HG03354 (cell line): ENCODE measurements around the gene SKP2.
"Not testable (repeated sequence)": the region's sequence is repeated elsewhere in the genome, so short reads cannot be mapped to it uniquely, and the experiment has no call there.

Experiments used
- ATAC-seq: cut with Tn5 transposase; IDR thresholded peaks from one replicate; pipeline ENCODE4 v1.9.1; 2021; ENCODE audit warnings: mild to moderate bottlenecking; ENCODE audit not compliant: unreplicated experiment, poor library complexity, severe bottlenecking

Gene SKP2

DNA sequence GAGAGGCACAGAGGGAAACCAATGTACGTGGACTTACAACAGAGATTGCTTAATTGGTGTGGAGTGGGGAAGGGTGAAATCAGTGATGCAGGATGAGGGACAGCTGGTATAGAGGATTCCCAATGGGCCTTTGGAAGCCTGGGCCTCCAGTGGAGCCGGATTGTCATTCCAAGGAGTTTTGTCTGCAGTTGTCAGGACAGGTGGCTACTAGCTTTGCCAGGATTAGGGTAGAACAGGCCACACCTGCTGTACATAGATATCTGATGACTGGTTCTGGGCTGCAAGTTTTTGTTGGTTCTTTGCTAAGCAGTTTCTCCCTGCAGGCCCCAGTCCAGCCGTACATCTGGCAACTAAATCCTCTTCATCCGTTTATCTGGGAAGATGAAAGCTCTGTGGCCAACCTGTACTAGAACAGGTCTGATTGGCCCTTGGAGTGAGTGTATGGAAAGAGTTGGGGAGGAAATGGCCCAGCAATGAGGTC is 4.2 kb downstream of the SKP2 start:
- ATAC-seq, result no peak

DNA sequence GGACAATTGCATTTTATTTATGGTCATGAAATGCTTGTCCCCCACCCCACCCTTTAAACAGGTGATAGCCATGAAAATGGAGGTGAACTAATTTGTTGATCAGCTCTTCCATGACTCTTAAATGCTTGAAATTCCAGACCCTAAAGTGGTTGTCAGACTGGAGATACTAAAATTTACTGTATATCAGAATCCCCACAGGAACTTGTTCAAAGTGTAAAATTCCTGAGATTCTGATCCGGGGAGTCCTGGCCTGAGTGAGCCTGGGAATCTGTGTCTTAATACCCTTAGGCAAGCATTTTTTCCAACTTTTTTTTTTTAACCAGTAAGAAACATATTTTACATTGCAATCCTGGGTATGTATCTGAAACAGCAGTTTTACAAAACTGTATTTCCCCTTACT is 4.7 kb downstream of the SKP2 start:
- no peak for ATAC-seq

DNA sequence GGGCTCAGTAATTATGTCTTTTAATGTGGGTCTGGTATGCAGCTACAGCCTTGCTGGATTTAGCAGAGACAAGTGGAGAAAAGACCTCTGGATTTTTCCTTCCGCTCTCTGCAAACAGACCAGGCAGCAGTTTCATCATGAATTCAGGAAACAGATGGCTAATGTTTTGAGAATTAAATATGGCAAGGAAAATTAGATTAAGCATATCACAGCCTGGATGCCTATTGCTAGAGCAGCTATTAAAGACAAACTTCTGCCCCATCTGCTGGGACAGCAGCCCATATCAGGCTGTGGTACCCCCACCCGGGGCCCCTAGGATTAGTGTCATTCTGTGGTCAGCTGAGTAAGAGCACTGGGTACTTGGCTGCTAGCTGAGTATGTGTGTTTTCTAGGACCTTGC is 6.2 kb downstream of the SKP2 start:
- no peak for ATAC-seq

DNA sequence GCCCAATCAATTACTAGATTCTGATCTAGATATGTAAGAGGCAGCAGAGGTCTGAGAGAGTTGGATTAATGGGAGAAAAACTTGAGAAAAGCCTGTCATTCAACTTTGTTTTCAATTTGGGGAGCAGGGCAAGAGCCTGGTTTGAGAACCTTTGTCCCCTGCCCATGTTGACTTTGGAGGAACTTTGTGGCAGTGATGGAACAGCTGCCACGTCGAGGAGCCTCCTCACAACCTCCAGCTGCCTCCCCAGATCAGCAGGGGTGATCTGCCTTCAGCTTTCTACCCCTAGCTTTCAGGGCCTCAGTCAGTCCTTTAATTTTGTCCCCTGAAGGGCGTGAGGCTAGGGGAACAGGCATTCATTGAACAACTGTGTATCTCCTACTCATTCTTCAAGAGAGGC is 8.7 kb downstream of the SKP2 start:
- no peak for ATAC-seq

DNA sequence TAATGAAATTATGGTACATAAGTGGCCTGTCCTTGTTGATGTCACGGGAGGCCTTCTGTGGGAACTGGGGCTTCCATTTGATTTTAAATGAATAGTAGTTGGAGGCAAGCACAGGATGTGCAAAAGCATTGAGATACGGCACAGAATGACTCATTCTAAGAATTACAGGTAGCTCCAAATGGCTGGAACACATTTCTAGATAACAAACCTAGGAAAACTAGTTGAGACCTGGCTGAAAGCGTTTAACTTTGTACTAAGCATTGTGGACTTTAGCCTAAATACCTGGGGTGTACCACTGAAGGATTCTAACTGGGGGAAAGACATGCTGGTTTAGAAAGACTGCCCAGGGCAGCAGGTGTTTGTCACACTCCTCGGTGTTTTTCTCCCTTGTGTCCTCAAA is 9.4 kb downstream of the SKP2 start:
- no peak for ATAC-seq

DNA sequence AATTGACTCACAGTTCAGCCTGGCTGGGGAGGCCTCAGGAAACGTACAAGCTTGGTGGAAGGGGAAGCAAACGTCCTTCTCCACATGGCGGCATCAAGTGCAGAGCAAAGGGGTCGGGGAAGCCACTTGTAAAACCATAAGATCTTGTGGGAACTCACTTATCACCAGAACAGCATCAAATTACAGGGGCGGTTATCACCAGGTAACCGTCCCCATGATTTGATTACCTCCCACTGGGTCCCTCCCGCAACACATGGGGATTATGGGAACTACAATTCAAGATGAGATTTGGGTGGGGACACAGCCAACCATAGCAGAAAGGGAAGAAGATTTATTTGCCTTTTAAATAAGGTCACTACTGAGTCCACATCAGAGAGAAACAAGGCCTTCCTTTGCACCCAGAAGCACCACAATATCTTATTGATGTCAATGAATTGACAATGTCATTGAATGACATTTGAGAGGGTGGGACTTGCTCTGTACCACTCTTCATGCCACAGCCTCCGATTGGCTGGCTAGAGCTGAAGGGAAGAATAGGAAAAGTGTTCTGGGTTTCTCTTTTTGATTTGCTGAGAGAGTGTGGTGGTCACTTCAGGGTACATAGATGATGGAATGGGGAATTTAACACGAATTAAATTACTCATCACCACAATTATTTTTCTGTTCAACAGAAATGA is 11.0 kb downstream of the SKP2 start:
- ATAC-seq, result no peak

DNA sequence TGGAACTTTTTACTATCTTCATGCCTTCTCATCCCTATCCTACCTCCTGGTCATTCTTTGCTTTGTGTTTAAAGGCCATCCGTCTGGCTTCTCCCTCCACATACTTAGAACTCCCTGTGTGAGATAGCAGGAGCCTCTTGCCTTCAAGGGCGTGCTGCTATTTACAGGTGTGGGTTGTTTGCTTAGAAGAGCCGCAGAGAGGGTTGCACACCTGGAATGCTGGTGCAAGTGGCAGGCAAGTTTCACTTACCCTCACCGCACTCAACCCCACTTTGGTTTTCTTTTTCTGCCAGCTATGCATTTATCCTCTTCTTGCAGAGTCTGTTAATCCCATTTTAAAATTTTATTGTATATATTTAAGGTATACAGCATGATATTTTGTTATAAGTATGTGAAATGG is 12.6 kb downstream of the SKP2 start:
- ATAC-seq, result no peak

DNA sequence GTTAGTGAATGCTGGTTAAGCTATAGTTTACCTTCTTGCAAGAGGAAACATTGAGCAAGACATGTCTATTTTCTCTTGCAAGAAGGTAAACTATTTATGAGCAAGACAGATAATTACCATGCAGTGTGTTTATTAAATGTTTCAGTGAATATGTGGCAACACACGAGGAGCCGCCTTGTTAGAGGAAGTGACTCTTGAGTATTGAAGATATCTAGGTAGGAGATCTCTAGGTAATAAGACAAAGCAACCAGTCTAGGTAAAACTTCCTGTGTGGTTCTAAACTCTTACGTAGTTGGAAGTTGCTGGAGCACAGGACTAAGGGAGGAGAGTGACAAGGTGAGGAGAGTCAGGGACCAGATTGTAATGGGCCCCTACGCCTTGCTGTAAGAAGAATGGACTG is 16.8 kb downstream of the SKP2 start:
- no peak for ATAC-seq

DNA sequence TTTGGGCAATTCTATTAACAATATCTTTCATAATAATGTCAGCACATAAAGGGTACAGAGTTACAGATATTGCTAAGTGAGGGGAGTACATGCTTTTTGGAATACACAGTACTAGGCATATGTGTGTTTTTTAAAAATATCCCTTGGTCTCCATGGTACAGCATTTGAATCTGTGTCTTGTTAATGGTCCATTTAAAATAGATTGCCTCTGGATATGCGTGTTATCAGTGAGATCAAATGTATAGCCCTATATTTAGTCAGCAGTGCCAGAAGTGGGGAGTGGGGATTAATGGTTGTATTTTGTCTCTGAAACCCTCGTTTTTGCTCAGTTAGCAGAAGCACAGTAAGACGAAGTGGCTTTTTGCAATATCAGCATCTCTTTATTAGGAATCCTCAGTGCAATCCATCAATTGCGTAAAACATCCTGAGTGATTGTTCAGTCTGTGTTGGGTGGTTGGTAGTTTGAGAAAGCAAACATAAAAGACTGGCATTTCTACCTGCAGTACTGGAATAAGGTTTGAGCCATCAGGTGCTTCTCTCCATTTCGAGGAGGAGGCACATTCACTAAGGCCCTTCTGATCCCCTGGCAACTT is 19.0 kb downstream of the SKP2 start:
- ATAC-seq, result no peak

DNA sequence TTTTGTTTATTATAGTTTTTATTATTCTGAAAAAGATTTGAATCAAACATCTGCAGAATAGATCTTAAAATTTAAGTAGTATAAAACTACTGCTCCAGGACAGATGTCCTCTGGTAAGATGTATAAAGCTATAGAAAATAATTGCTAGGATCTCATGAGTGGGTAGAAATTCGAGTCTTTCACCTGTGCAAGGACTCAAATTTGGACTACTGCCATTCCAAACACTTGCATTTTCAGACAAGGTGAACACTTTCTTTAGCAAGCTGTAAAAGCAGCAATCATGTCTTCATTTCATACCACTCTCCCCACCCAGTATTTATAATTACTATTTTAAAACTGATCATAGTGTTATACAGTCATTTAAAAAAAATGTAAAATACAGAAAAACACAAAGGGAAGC is 20.7 kb downstream of the SKP2 start:
- ATAC-seq, result no peak

DNA sequence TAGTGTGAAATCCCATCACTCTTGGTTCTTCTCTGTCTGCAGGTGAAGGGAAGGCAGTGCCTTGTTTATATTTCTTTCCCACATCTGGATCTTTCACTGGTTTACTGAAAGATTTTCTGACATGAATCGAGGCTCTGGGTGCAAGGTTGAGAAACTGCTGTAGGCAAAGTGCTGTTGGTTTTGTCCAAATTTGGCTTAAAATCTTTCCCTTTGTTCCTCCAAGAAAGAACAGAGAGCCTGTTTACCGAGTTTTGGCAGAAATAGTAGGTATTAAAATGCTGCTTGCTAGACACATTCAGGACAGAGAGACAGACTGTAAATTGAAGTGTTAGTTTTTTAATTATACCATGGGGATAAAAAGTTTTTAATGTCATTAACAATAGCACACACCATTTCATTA is 21.5 kb downstream of the SKP2 start:
- no peak for ATAC-seq

DNA sequence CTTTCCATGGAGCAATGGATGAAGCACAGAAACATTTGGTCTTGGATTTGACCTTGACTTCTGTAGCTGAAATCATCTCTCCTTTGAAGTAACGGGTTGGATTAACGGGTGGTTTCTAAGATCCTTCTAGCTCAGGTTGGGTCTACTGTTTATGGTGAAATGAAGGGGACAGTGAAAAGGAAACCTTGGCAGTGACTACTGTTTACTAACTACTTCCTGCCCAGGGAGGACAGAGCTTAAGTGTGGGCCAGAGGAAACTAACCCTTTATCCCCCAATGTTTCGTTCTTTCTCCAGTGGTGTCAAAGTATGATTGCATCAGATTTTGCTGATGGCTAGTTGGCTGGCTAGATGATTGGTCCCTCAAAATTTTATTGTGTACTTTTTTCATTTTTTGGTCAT is 22.2 kb downstream of the SKP2 start:
- ATAC-seq, result no peak

DNA sequence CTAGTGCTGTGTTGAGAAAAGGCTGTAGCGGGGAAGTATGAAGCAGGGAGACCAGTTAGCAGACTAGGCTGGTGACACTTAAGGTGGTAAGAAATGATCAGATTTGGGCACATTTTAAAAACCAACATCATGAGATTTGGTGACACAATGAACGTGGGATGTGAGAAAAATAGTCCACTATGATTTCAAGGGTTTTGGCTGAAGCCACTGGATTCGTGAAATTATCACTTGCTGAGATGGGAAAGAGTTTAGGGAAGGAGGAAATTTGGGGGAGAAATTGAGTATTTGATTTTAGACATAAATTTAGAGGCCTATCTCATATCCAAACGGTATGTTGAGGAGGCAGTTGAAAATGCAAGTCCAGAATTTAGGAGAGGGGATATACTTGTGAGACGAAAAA is 23.1 kb downstream of the SKP2 start:
- ATAC-seq, result no peak

DNA sequence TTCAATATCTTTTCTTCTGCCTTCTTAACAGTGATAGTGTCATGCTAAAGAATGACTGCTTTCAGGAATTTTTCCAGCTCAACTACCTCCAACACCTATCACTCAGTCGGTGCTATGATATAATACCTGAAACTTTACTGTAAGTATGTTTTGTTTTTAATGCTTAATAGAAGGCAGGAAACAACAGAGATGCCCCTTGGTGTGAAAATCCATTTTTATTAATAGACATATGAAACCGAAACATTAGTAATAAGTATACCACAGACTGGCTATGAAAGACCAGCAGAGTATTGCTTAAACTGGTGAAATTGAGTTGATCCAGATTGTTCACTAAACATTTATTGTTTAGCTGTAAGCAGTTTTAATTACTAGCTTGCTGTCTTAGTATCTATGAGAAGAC is 25.2 kb downstream of the SKP2 start:
- ATAC-seq, result peak; percentile 99

DNA sequence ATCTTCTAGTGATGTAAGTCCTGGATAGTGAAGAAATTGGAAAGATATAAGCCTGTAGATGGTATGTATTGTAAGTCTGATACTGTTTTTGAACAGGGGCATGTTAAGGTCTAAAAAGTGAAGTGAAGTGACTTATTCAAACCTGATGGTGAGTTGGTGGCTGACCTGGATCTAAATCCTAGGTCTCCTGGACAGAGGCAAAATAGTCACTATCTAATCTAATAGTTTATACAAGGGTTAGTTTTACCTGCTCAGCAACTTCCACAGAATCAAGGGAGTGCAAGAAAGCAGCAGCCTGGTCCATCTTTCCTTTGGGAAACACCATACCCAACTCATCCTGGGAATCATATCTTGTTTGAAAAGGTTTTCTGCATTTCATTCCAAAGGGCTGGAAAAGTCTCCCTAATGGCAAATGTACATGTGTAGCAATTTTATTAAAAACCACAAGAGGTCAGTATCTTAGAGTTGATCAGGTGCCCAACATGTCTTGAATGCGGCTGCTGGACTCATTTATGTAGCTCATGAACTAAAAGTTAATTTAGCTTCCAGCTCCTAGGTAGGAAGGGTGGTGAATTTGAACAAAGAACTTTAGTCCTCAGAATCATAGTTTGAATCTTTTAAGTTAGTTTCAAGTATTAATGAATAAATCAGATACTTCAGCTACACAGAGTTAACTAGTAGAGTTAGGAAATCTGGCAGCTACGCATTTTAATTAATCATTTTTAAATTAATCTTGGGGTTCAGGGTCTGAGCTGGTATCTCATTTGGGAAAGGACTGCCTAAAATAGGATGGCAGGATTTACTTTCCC is 26.0 kb downstream of the SKP2 start:
- ATAC-seq, result no peak

DNA sequence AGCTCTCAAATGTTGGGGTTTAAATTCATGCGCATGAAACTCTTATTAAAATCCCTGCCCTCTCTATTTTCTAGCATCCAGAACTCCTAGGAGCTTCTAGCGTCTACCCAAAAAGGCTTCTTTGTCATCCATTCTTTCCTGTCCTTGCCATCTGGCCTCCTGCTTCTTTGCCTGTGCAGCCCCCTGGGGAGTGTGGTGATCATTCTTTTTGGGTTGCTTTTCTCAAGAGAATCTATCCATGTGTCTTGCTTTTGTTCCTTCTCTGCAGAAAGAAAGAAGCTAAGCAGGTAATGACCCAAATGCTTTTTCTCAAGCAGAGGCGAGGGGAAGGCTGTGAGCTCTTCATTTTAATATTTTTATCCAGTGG is 26.6 kb downstream of the SKP2 start:
- no peak for ATAC-seq

DNA sequence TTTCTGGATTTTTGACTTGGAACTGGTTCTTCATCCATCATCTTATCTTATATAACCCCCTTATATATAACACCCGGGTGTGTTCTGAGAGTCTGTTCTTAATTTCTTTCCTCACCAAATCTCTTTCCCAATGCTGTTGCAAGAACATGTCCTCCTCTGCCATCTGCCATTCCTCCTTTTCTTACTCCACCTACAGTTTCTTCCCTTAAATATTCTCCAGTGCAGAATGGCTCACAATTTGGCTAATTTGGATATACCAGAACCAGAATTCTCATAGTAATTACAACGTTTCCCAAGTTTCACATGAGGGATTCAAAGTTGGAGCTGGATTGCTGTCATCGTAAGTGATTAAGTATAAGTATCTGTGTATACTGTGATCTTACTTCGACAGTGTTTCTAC is 28.0 kb downstream of the SKP2 start:
- ATAC-seq, result no peak

DNA sequence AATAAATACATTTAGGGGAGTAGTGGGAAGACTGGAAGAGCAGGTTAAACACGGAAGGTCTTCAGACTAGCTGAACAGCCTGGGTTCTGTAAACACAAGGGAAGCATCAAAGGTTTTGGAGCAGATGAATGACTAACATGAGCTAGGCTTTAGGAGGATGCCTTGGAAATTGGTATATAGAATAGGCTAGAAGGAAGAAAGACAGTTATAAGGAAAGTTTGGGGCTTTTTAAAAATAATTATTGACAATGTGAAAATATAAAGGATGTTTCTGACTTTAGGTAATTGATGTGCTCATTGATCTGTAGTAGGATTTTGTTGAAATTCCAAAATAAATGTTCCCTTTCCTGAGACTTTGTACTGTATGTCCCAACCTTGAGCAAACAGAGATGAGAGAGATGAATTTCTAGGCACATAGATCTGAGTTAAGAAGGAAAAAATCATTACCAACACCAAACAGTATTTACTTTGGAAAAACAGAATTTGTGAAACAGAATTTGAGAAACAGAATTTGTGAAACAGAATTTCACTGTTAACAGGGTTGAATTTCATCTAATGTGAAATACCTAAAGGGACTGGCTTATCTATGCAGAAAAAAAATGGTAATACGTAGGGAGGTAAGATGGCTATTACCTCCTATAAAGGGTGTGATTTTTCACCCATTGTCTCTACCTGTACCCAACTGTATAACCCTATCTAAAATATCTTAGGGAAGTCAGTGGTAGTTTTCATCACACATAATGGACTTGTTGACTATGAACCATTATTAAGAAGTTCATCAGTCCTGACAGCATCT is 28.8 kb downstream of the SKP2 start:
- ATAC-seq, result no peak

DNA sequence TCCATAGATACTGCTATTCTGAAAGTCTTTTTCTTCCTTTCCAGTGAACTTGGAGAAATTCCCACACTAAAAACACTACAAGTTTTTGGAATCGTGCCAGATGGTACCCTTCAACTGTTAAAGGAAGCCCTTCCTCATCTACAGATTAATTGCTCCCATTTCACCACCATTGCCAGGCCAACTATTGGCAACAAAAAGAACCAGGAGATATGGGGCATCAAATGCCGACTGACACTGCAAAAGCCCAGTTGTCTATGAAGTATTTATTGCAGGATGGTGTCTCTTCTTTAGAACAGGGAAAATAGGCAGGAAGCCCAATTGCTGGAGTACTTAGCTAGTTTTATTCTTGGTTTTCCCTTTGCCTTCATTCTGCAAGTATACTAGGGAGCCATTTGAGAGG is 29.9 kb downstream of the SKP2 start:
- no peak for ATAC-seq

DNA sequence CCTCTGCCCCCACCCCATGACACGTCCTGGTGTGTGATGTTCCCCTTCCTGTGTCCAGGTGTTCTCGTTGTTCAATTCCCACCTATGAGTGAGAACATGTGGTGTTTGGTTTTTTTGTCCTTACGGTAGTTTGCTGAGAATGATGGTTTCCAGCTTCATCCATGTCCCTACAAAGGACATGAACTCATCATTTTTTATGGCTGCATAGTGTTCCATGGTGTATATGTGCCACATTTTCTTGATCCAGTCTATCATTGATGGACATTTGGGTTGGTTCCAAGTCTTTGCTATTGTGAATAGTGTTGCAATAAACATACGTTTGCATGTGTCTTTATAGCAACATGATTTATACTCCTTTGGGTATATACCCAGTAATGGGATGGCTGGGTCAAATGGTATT is 32.5 kb downstream of the SKP2 start:
- not testable (repeated sequence) for ATAC-seq
